HG03066 (cell line): ENCODE measurements around the gene PIWIL4.
"Not testable (repeated sequence)": the region's sequence is repeated elsewhere in the genome, so short reads cannot be mapped to it uniquely, and the experiment has no call there.

Experiments
- ATAC-seq: cut with Tn5 transposase; IDR thresholded peaks from one replicate; pipeline ENCODE4 v1.9.1; 2021; ENCODE audit warnings: low read depth; ENCODE audit not compliant: unreplicated experiment

The PIWIL4 gene

DNA sequence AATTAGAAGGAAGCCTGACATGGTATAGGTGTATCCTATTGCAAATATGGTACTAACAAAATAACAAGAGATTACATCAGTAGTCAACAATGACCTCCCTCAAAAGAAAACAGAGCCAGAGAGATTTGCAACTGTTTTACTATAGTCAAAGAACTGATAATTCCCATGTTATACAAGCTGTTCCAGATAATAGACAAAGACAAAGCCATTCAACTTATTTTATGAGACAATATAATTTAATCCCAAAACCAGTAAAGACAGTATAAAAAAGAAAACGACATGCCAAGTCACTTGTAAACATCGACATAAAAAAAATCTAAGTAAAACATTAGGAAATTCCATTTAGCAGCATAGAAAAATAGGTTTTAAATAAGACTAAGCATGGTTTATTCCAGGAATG is 65.2 kb downstream of the PIWIL4 start:
- no peak for ATAC-seq

DNA sequence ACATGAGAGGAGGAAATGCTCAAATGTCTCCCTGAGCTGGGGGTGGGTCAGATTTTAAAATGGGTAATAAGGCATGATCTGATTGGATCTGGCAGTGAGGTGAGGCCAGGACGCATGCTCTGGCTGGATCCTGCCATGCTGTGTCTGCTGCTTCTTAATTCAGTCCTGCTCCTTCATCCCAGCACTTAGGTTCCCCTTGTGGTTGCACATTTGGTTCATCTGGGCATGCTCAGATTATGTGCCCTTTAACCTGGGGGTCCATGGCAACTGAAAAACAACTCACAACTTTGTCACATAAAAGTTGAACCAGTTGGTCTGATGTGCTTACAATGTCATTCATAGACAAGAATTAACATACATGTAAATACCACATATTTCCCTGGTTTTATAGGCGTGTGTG is 67.9 kb downstream of the PIWIL4 start:
- ATAC-seq = no peak

DNA sequence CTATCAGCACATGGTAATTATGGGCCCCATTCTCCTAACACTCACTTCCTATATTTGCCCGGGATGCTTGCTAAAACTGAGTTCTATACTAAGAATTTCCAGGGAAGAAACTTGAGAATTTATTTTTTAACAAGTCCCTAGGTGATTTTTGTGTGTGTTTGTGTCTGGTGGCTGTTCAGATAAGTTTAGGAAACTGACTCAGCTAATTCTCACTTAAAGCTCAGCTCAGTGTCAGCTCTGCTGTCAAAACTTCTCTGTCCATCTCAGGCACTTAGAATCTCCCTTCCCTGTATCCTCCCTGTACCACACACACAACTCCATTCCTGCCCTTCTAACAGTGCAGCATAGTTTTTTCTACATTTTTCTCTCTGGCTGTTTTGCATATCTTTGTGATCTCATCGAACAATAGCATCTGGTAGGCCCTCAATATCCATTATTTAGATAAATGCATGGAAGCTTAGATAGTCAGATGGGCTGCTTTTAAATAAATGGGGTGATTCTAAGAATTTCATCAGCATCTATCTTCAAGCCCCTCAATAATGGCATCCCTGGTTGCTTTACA is 69.3 kb downstream of the PIWIL4 start:
- no peak for ATAC-seq

DNA sequence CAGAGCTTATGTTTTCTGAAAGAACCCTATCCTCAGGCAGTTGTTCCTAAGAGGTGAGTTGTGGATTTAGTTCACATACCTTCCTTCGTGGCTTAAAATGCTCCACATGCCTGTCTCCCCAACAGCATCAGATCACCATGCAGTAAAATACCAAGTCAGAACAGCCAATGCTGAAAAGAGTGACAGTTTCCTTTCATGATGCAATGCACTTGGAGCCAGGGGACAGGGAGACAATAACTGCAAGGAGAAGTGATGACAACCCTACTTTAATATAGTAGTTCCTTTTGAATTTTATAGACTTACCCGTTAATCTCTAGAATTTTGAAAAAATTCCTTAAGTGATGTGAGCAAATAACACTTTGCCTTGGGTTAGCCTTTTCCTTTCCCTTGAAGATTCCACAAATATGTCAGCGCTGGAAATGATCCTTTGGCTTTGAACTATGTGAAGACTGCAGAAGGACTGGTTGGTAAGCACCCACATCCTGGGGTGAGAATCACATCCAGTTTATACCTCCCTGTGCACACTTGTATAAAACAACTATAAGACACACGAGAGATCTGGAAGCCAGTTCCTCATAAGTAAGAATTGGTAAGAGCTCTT is 71.2 kb downstream of the PIWIL4 start:
- no peak for ATAC-seq

DNA sequence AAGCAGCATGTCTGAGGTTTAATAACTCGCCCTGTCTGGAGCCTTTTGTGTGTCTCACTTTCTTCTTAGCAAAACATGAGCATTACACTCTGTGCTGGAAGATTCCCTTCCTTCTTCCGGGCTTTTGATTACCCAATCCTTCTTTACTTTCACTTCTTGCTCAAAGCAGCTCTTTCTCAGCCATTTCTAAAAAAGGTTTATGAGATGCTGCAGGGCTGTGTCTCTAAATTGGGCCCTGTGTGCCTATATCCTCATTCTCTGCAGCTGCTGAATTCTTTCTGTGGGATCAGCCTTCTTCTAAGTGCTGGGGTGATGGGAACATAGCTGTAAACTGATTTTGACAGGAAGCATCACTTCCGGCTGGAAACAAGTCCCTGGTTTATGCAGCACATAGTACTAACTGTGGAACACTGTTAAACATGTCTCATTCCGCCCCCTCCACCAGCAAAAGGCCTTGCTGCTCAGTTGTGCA is 71.8 kb downstream of the PIWIL4 start:
- no peak for ATAC-seq

DNA sequence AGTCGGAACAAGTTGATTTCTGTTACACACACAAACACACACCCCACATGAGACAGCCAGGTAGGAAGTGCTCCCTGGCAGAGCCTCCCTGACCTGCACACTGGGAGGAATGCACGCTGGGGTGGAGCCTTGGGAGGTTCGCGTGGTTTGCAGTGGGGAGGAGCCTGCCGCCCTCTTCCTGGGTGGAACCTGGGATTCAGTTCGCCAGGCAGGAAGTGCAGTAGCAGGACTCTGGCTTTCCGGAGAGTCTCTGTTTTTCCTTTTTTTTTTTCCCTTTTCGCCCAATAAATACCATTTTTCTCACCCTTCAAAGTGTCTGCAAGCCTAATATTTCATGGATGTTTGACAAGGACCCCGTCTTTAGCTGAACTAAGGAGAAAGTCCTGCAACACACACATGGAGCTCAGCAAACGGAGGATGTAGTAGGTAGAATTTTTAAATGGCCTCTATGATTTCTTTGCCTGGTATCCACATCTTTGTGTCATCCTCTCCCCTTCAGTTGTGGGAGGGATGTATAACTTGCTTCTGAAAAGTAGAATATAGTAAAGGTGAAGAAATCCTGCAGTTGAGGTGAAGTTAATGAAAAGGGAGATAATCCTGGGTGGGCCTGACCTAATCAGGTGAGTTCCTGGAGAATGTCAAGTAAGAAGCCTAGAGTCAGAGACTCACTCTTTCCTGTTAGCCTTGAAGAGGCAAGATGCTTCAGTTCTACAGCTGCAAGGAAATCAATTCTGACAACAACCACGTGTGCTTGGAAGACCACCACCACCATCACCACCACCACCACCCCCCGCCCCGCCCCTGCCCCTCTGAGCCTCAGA is 72.9 kb downstream of the PIWIL4 start:
- ATAC-seq = no peak

DNA sequence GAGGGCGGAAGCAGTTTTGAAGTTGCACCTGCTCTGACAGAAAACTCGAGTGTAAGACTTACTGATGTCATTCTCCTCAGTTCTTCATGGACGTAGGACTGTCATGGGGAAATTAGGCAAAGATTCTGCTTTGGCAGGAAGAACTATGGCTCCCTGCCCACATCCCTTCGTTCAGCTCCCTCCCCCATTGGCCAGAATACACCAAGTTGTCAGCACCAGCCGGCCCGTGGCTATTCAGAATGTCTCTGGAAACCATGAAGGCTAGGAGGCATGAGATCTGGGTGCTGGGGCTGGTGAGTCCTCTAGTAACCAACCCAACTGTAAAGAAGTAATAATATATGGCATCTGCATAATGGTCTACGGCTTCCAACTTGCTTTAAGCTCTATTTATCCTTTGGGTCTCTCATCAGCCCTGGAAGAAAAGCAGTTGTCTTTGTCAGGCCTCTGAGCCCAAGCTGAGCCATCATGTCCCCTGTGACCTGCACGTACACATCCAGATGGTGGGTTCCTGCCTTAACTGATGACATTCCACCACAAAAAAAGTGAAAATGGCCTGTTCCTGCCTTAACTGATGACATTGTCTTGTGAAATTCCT is 74.1 kb downstream of the PIWIL4 start:
- ATAC-seq = no peak

DNA sequence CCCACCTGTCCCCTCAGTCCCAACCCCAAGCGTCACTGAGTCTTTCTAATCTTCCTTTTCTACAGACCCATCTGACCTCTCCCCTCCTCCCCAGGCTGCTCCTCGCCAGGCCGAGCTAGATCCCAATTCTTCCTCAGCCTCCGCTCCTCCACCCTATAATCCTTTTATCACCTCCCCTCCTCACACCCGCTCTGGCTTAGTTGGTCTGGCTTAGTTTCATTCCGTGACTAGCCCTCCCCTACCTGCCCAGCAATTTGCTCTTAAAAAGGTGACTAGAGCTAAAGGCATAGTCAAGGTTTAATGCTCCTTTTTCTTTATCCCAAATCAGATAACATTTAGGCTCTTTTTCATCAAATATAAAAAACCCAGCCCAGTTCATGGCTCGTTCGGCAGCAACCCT is 76.0 kb downstream of the PIWIL4 start:
- ATAC-seq = not testable (repeated sequence)

DNA sequence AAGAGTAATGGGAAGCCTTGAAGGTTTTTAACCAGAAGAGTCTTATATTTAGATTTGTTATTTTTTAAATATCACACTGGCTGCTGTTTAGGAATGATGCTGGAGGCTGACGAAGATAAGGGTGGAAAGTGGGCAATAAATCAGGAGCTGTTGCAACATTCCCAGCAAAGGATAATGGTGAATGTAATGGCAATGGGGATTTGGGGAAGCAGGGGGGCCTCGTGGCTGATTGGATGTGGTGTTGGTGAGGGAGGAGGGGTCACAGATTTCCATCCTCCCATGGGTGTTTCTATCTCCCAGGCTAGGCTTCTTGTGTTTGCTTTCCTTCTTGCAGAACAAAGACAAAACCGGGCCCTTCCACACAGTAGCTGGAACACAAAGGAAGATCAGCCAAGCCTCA is 80.8 kb downstream of the PIWIL4 start:
- ATAC-seq = no peak

DNA sequence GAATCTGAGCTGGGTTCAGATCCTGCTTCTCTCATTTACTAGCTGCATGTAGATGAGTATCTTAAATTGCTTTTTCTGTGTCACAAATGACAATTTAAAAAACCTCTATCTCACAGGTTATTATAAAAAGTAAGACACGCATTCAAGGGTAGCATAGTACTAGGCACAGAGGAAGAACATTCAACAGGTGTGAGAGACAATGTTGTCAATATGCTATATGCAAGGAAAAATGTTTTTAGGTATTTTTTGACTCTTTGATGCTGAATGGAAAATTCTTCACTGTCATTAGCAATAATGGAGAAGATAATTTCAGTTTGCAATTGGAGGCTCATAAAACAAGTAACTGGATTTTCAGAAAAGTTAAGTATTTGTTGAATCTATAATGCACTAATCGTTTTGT is 81.6 kb downstream of the PIWIL4 start:
- ATAC-seq = no peak

DNA sequence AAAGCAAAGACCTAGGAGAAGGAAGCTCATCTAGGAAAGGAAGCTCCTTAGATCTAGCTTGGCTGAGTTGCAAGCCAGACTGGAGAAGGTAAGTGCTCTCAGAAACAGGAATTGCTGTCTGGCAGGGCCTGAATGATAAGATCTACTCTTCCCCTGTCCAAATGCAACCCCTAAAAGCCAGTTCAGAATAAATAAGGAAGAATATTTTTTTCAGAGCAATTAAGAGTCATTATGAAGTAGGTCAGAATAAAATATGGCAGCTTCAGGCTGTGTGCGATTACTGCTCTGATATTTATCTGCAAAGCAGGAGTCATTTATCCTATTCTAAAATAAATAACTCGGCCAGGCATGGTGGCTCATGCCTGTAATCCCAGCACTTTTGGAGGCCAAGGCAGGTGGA is 82.1 kb downstream of the PIWIL4 start:
- no peak for ATAC-seq

DNA sequence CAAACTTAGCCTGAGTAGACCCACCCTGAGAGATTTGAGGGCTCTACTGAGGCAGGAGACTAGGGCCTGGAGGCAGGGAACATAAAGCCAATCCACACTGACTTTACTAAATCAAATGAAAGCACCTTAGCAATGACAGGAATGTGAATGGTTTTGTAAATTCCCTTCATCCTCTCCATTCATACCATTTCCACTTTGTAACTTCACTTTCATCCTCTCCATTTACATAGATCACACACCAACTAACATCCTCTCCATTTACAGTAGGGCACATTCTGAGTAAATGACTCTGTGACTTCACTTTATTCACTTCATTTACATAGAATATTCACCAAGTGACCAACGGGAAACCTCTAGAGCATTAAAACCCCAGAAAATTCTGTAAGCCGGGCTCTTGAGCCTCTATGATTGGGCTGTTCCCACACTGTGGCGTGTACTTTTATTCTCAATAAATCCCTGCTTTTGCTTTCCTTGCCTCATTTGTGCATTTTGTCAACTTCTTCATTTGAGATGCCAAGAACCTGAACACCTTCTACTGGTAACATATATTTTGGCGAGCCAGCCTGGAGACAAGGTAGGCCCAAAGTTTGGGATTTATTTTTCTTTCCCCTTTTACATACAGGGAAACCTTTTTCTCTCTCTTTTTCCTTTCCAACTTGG is 82.9 kb downstream of the PIWIL4 start:
- no peak for ATAC-seq

DNA sequence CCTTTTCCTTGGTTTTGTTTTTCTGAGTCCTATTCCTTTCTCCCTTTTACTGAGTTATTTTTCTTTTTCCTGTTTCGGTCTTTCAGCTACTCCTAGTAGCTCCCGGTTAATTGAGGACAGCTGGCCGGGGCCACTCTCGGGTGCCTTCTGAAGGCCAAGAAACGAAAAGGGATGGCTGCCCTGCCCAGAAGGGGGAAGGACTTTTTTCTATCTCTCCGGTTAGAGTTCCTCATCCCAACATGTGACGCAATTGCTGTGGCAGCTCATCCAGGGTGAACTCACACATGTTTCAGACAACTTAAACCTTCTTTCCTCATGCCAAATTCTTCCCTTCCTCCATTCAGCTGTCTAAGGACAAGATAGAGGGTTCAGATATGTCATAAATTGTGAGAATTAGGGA is 83.6 kb downstream of the PIWIL4 start:
- ATAC-seq = no peak

DNA sequence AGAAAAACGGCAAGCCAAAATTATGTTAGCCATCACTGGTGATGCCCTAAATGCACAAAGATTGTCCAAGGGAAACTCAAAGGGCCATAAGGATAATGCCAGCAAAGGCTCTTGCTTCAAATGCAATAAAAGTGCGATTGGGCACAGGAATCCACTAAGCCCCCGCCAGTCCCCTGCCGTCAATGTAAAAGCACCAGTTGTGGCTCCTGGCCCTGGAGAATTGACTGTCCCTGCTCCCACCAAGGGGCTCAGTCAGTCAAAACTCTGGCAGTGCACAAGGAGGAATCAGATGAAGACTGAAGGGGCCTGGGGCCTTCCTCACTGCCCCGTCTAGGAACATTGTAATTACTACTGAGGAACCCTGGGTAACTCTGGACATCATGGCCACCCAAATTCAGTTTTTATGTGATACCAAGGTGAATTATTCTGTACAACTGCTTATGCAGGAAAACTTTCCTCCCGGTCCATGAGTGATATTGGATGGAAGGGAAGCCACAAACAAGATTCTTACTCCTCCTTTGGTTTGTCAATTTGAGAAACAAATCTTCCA is 85.6 kb downstream of the PIWIL4 start:
- no peak for ATAC-seq

DNA sequence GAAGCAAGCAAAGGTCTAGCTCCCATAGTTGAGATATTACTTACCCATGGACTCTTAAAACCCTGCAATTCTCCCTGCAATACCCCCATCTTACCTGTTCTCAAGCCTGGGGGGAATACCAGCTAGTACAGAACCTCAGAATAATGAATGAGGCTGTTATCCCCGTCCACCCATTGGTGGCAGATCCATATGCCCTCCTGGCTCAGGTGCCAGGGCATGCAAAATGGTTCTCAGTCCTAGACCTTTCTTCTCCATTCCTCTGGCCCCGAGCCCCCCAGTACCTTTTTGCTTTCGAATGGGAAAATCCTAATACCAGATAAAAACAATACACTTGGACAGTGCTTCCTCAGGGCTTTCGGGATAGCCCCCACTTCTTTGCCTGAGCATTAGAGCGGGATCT is 86.4 kb downstream of the PIWIL4 start:
- ATAC-seq = no peak

DNA sequence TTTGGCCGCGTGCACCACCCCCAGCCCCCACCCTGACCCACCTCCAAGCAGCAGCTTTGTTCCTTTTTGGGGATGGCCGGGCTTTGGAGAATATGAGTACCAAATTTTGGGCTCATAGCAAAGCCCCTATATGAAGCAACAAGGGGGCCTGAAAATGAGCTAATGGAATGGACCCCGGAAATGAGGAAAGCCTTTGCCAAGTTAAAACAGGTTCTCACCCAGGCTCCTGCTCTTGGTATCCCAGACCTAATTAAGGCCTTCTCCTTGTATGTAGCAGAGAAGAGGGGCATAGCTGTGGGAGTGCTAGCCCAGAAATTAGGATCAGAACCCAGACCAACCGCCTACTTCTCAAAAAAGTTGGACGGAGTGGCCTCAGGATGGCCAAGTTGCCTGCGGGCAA is 87.0 kb downstream of the PIWIL4 start:
- no peak for ATAC-seq

DNA sequence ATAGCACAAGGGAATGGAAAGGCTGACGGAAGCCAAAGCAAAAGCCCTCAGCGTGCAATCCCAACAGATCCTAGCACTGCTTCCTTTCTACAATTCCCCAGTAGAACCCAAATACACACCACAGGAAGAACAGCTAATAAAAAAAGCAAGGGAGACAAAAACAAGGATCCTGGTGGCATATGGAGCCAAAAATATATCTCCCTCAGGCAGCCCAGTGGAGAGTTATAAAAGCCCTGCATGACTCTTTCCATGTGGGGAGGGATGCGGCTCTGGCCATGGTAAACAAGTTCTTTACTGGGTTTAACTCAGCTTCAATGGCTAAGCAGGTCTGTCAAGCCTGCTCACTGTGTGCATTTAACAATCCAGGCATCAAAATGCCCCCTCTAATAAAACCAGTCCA is 88.1 kb downstream of the PIWIL4 start:
- ATAC-seq = no peak

DNA sequence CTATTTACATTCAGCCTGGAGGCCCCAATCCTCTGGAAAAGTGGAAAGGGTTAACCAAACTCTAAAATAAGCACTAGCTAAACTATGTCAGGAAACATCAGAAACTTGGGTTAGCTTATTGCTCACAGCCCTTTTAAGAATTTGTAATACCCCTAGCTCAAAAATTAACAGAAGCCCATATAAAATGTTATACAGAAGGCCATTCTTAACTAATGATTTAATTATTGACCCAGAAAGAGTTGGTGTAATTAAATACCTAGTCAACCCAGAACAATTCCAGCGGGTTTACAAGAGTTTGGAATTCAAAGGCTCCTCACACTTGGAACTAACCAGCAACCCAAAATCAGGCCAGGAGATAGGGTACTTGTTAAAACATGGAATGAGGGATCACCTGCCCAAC is 88.8 kb downstream of the PIWIL4 start:
- ATAC-seq = no peak

DNA sequence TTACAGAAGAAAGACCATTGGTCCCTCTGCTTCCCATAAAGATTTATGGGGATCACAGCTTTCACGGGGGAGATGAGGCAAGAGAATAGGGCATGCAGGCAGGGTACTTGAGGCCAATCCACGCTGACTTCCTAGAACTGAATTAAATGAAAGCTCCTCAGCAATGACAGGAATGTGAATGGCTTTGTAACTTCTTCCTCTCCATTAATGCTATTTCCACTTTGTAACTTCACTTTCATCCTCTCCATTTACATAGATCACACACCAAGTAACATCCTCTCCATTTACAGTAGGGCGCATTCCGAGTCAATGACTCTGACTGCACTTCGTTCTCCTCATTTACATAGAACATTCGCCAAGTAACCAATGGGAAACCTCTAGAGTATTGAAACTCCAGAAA is 89.8 kb downstream of the PIWIL4 start:
- no peak for ATAC-seq

DNA sequence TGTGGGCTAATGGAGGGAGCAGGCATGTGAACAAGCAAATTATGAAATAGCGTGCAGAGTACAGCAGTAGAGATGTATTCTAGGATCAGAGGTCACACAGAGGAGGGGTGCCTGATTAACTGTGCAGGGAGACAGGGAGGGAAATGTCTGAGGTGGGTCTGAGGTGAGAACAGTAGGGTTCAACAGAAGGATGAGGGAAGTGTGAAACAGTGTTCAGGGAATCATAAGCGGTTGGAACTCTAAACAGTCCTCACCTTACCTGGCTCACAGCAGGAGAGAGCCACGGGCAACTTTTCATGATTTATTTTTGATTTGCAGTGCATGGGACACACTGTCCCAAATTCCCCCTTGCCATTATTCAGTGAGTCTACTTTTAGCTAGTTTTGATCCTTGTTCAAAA is 90.5 kb downstream of the PIWIL4 start:
- ATAC-seq = no peak

DNA sequence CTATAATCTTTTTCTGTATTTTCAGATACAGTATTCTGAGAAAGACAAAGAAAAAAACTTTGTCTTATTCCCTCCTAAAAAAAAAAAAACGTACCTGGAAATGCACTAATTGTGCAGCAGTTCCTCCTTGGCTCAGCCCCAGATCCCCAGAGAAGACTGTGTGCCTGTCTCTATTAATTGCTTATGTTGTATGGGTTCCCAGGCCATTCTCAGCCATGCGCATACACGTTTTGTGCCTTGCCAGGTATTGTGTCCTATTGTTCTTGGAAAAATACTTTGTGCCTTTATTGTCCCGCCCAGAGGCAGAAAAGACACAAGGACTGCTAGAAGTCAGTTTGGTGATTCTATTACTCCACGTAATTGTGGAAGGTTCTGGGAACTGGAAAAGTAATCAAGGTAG is 91.2 kb downstream of the PIWIL4 start:
- no peak for ATAC-seq
